COLO829 (cell line): Measurements from ENCODE around the gene PSMB5.
A peak's percentile ranks its signal among the peaks of the same experiment; 100 is the strongest.

Experiments used
- DNase-seq: peaks from one replicate; pipeline ENCODE4 v3.0.0; 2012; ENCODE audit warnings: low spot score

Gene PSMB5

DNA sequence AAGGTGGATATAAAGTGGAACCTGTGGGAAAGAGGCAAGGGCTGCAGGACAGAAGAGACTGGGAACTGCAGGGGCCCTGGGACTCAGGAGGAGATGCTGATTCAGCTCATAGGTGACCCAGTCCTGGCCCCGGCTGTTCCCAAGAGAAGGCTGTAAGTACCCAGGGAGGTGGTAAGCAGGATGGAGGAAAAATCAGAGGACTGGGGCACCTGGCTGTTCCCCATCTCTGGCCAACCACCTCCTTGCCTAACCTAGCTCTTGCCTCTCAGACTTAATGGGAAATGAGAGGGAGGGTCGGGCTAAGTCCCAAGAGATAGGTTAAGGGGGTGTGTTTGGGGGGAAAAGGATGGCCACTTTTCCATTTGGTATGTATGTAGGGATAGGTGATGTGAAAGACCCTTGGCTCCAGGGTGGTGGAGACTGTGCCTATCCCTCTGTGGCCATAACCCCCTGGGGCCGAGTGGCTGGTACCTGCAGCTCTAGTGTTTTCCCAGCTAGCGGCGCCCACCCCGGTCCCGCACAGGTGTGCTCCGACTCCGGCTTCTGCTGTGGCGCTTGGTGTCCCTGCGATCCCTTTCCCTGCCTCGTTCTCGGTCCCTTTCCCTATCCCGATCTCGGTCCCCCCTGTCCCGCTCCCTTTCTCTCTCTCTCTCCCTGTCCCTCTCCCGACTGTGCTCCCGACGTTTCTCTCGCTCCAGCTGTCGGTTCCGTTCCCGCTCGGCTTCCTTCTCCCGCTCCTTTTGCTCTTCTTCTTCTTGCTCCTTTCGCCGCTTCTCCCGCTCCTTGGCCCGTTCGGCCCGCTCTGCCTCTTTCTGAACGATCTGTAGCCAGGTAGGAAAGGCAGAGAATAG lies 24.2 kb upstream of the PSMB5 start:
- no peak for DNase-seq

DNA sequence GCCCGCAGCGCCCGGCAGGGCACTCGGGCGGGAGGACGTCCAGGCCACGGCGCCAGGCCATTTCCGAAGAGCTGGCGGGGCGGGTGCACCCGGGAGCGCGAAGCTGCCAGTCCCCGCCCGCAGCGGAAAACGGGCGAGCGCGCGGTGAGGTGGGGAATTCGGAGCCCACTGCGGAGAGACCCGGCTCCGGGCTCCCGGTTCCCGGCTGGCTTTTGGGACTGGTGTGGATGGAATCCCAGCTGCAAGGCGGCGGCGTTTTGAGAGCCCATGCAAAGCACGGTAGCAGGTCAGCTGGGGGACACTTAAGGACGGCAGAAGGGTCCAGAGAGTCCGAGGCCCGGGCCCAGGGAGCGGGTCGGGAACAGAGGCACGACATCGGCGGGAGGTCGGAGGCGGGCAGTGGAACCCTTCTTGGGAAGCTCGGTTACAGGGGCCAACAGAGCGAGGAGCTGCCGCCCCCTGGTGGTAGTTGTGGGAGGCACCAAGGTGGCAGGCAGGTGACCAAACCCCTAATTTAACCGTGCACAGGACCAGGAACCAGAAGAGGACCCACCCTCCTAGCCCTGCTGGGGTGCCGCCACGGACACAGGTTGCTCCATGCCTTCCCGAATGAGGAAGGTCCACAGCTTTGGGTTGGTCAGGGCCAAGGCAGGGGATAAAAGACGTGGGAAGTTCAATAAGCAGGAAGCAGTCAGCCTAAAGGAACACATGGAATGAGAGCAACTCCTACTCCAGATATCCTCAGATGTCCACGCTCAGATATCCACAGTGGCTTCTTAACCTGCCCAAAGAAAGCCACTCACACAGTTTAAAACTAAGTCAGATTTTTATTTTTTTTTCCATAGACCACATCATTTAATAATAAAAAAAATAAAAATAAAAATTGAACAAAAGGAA lies 23.3 kb upstream of the PSMB5 start:
- DNase-seq, result peak; percentile 83

DNA sequence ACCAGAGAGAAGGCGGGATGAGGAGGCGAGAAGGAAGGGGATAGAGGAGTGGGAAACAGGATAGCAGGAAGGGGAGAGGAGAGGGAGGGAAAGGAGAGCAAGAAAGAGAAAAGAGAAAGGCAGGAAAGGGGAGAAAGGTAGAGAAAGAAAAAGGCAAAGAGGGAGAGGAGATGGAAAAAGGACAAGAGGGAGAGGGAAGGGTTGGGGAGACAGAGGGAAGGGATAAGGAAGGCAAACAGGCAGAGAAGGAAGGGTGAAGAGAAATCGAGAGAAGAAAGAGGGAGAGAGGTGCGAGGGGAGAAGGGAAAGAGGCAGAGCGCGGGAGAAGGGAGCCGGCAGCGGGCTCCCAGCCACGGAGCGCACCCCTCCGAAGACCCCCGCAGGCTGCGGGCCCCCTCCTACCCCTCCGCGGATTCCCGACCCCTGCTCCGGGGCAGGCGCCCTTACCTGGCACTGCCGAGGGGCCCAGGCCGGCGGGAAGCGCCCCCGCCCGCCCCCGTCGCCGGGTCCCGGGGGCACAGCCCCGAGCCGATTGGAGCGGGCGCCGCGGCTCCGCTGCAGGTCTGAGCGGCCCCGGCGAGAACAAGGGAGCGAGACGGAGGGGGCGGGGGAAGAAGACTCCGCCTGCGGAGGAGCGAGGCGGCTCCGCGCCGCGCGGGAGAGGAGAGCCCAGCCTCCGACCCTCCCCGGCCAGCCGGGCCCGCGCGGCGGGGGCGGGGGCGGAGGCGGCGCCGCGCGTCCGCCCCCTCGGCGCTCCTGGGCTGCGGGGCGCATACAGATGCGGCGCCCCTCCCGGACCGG lies 22.5 kb upstream of the PSMB5 start, which contains the start of gene CDH24:
Gene CDH24, minus strand, starts transcription at position 565 of the 801 bp plus-strand sequence. CDS start 1,787 bp downstream, outside the sequence.
- DNase-seq, result peak; percentile 43

DNA sequence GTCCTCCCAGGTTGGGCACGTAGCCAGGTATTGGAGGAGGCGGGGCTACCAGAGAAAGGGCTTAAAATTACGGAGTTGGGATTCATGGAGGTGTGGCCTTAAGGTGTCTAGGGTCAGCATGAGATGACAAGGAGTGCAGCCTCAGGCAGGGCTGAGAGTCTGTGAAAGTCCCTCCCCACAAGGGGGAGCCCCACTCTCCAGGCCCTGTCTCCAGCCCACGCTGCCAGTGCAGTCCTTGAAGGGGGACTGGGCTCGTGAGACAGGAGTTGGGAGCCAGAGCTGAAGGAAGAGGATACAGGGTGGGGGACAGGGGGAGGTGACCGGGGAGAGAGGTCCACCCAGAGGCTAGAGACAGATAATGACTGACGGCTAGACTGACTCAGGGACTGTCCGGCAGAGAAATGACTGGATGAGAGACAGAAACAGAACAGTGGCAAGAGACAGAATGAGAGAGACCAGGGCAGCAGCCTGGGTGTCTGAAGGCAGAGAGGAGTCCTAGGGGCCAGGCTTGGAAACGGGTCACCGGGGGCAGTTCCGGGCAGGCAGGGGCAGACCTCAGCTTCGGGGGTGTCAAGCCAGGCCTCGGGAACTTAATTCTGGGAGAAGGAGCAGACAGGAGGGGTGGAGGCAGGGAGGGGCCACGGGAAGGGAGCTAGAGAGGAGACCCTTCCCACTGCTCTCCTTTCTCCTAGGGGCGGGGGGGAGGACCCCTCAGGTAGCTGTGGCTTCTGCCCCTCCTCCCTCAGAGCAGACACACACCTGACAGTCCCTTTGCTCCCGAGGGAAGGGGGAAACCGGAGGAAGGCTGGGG lies 21.6 kb upstream of the PSMB5 start:
- DNase-seq, result peak; percentile 63

DNA sequence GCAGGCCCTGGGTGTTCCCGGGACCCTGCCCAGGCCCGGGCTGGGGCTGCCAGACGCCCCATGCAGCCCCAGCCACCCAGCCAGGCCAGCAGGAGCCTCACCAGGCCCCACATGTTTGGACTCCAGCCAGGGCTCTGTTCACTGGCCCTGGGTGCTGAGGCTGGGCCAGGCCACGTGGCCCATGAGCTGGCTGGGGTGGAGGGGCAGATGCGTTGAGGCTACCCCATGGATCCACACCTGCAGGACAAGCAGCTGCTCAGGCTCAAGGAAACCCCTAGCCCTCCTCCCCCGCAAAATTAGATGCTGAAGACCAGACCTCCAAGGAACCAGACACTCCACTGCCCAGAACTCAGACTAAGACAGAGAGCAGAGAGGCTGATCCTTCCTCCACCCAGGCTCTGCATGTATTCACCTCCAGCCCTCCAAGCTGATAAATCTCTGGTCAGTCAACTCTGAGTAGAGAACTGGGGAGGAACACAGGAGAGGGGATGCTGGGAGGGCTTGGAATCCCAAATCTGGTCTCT lies 21.0 kb upstream of the PSMB5 start:
- no peak for DNase-seq

DNA sequence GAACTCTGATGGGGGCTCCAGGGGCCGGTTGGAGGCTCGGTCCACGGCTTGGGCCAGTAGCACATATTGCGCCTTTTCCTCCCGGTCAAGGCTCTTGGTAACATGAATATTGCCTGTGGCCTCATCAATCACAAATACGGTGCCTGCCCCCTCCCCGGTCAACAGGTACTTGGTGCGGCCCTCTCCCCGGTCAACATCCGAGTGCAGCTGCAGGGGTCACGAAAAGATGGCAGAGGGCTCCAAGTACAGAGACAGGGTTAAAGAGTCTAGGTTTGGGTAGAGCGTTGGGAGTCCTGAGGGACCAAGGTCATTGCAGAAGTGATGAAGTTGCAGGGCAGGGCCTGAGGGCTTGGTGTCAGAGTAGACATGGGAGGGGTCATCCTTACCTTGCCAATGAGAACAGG lies 20.4 kb upstream of the PSMB5 start:
- no peak for DNase-seq

DNA sequence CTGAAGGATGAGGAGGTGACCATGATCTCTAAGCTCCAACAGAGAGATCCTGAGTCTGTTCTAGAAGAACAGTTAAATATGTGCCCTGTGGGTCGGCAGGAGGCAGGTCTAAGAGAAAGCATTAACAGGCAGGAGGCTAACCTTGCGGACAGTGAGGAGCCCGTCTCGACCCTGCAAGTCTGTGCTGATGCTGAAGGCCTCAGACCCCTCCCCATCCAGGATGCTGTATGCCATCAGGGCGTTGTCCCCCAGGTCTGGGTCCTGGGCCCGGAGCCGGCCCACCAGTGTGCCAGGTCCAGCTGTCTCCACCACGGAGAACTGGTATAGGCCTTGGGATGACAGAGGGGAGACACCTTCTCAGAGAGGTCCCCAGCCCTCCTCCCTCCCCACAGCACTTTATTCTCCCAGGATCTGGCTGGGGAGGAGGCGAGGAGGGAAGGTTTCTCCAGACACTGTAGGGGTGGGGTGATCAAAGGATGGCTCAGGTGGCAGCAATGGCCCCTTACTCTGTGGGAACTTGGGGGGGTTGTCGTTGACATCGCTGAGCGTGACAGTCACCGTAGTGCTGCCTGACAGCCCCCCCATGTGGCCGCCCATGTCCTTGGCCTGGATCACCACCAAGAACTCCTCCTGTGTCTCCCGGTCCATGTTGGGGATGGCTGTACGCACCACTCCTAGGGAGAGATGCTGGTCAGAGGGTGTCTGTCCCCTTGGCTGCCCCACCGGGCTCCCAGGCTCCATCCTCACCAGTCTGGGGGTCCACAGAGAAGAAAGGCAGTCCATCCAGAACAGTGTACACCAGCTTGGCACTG lies 19.5 kb upstream of the PSMB5 start:
- no peak for DNase-seq

DNA sequence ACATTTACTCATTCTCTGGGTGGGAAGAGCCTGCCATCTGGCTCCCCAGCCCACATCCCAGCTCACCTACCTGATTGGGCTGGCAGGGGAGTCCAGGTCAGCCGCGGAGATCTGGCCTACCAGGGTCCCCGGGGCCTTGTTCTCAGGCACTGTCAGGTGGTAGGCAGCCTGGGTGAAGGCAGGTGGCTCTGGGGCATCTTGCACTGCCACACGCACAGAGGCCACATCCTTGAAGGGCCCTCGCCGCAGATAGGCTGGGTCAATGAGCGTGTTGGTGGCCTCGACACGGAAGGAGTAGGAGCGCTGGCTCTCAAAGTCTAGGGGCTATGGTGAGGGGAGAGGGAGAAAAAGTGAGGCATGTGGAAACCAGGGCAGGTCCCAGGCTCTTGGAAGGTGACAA lies 18.7 kb upstream of the PSMB5 start:
- DNase-seq, result no peak

DNA sequence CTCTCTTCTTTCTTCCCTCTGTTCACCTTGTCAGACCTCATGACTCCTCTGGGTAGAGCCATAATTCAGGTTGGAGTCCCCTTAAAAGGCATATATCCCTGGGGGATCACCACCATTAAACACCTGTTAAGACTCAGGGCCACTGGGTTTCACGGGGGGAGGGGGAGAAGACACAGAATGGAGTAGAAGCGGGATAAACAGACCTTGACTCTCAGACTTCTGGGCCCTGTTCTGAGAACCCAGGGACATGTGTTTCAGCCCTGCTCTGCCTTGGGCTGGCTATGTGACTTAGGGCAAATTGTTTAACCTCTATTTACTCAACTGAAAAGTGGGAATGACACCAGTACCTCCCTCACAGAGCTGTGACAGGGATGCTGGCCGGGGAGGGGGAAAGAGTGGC lies 18.0 kb upstream of the PSMB5 start:
- DNase-seq, result no peak

DNA sequence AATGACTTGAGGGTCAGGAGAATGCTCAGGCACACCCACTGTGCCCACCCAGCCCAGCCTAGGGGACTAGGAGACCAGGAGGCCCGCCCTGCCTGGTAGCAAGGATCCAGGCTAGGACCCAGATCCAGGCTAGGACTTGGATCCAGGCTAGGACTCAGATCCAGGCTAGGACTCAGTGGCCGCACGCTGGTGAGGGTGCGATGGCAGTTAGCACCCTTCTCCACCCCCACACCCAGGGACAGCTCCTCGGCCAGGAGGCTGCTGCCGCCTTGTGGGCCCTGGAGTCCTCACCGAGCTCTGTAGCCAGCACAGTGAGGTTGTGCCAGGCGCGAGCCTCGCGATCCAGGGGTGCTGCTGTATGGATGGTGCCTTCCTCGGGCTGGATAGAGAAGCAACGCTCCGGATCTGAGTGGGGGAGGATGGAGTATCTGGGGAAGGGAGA lies 17.5 kb upstream of the PSMB5 start:
- DNase-seq, result no peak

DNA sequence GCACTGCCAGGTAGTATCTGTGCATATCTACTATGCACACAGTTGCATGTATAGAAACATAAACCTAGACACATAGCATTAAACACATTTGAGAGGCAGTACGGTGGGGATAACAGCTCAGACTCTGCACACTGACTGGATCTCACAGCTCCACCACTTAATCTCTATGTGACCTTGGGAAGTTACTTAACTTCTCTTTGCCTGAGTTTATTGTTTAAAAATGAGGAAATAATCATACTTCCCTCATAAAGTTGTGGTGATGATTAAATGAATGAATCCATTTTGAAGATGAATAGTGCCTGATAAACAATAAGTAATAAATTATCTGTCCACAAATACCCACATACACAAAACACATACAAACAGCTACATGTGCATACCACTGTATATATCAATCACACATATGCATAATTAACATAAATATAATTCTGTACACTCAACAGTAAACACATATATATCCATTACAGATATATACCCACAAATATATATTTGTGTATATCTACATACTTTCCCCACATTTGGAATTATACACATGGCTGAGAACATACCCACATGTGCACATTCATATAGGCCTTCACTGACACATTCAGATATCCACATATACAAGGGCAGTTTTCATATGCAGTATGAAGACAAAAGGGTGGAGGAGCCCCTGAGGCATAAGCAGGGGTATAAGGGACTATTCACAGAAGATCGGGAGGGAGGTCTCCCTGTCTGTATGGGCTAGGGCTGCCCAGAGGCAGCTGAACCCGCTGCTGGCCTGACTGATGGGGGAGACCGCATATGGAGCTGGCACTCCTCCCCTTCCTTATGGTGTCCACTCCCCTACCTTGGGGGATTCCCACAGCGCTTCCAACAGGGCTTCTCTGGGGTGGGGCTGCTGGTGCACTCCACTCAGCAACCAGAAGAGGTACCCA lies 16.7 kb upstream of the PSMB5 start:
- DNase-seq, result no peak

DNA sequence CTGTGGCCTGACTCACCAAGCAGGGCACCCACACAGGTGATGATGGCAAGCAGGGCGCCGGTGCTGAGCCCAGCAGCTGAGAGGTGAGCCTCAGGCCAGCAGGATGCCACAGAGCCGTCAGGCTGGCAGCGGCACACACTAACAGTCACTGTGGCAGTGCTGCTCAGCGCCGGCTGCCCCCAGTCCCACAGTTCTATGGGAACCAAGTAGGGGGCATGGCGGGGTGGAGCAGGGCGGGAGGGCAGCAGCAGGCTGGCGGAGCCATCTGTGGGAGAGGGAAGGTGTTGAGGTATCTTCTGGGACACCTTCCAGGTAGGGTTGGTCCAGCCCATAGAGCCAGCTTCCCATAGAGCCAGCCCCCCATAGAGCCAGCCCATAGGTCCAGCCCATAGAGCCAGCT lies 14.3 kb upstream of the PSMB5 start:
- no peak for DNase-seq

DNA sequence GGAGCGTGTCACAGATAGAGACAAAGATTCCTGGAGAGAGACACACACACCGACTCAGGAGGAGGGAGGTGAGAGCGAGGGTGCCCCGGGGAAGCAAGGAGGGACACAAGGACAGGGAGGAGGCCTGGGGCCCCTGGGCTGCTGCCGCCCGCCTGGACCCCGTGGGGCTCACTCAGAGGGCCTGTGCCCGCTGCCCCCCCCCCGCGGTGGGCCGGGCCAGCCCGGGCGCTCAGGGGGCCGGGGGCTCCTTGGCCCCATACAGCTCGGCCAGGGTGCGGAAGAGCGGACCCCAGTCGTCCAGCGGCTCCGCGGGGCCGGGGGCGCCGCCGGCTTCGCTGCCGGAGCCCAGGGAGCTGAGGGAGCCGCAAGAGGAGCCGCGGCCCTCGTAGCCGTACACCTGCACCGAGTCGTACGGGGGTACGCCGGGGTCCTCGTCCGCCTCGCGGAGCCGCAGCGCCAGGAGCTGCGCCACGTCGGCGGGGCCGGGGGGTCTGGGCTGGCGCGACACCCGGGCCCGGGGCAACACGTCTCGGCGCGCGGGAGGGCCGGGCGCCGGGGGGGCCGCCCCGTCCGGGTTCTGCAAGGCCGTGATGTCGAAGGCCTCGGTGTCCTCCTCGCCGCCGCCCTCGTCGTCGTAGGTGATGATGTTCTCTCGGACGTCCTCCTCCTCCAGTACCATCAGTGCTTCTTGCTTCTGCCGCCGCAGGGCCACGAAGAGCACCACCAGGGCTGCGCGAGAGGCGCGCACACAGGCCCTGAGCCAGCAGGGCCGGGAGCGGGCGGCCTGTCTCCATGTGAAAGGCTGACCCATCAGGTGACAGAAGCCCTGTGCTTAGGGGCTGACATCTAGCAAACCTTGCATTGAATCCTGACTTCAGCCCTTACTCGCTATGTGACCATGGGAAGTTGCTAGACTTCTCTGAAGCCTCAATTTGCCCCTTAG lies 13.3 kb upstream of the PSMB5 start:
- no peak for DNase-seq

DNA sequence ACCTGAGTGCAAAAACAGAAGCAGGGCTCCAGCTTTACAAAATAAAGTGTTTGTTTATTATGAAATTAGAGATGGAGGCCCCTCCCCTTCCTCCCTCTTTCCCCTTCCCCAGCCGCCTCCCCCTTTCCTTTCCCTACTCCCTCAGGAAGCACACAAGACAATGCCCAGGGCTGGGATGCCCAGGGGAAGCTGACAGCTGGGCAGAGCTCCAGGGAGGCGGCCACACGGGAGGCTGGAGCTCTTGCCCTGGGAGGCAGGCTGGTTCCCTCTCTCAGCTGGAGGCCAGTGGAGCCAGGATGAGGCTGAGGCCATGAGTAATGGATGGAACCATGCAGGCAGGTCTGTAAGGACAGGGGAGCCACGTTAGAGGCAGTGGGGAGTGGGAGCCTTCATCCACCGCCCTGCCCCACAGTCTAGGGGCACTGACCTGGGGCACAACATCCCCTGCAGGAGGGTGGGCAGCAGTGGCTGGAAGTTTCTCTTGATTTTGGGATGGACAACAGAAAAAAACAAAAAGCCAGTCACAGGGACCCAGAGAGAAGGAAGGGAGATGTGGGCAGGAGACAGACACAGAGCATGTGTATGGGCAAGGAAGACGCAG lies 12.4 kb upstream of the PSMB5 start:
- no peak for DNase-seq

DNA sequence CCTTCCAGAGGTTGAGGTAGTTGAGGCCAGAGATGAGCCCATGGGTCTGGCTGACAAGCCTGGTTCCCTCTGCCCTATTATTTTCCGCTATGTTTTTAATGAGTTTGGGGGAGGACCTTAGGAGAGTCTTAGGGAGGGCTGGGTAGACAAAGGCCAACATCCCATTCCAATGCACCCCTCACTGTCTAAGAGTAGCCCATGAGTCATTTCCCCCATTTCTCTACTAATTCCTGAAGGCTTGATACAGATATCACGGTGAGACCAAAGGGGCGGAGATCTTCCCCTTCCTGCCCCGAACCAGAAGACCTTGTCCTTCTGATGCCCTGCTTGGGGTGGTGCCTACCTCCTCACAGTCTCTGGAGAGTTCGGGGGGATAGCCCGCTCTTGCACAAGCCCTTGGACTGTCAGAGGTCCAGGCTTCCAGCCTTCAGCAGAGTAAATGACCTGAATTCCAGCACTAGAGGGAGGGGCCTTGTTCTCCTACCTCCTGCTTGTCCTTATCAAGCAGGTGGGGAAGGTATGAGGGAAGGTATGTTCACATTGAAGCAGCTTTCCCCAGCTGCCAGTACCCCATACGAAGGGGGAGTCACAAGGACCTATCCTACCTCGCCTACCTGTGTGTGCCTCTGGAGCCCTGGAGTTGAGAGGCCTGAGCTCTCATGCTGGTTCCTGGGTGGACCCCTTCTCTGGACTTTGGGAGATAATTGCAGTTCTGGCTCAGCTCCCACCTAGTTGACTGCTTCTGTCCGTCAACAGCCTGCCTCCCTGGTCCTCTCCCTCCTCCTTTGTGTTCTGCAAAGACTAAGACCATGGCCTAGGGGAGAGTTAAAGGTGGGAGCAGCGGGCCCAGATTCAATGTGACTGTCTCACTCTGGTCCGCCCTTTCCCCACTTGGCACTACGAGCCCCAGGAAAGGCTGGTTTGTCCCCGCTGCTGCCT lies 11.0 kb upstream of the PSMB5 start:
- DNase-seq, result no peak

DNA sequence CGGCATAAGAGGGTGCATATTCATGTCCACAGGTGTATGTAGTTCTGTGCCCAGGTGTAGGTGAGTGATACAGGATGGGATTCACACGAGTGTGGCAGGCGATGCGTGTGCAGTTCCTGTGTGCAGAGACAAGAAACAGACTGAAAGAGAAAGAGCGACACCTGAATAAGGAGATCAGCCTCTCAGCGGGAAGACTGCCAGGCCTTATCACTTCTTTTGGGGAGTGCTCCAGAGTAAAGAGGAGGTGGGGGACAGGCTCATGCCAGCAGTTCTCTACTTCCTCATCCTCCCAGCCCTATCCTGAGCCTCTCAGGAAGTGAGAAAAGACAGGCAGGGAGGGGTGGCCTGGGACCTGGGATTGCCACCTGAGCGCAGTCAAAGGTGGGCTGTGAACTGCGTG lies 10.1 kb upstream of the PSMB5 start:
- DNase-seq, result no peak
